Psoas muscle (tissue), 8 donors: Measurements from ENCODE around the gene EVC. TPM values are rescaled to one million over a fixed set of nuclear protein-coding genes. Genes with fewer than 3 reads are reported as not detected.

Source experiments
- ATAC-seq, 4 donors: fragments of 200-7000 bp; cut with Tn5 transposase; one replicate each; pipeline ENCODE4 v1.9.1; 2020; ENCODE audit warnings: moderate library complexity in 3 of 4, mild to moderate bottlenecking in 2 of 4
- DNase-seq, 2 donors: peaks; one replicate each; pipeline ENCODE4 v3.0.0-alpha.2; 2020
- H3K27ac ChIP-seq: fragments of 200-600 bp; one replicate; pipeline ENCODE4 v1.8.0; 2022
- H3K27me3 ChIP-seq, 3 donors: fragments of 200-600 bp in 1 of 3; one replicate each; pipeline versions ENCODE4 v1.6.1 to v1.8.0; 2013 to 2022; ENCODE audit warnings: low read length in 2 of 3, mild to moderate bottlenecking in 2 of 3, moderate library complexity in 1 of 3; ENCODE audit not compliant: insufficient read depth in 3 of 3
- H3K36me3 ChIP-seq, 2 donors: fragments of 200-600 bp in 1 of 2; one replicate each; pipeline versions ENCODE4 v1.6.1 to v1.8.0; 2013 to 2022; ENCODE audit warnings: low read depth in 1 of 2, mild to moderate bottlenecking in 1 of 2, moderate library complexity in 1 of 2; ENCODE audit not compliant: insufficient read depth in 1 of 2
- H3K4me1 ChIP-seq: fragments of 200-600 bp; one replicate; pipeline ENCODE4 v1.8.0; 2022
- H3K4me3 ChIP-seq: fragments of 200-600 bp; one replicate; pipeline ENCODE4 v1.8.0; 2022; ENCODE audit warnings: mild to moderate bottlenecking
- H3K9me3 ChIP-seq: fragments of 200-600 bp; one replicate; pipeline ENCODE4 v1.8.0; 2022
- CTCF ChIP-seq: fragments of 200-600 bp; IDR thresholded peaks from one replicate; pipeline ENCODE4 v1.8.0; 2022; ENCODE audit warnings: antibody characterized with exemption
- WGBS, 3 donors: extraction: QIAGEN DNeasy Blood & Tissue Kit; methylation state at CpG; one replicate each; pipeline versions ENCODE4 v1.1.6 to v1.1.7; 2013; 5-methylcytosine and 5-hydroxymethylcytosine counted together
- intact Hi-C, 2 donors: fragments of 100-400 bp; cut with DNase I; formaldehyde crosslinking; loops; one replicate each; pipeline versions ENCODE4 v1.11.0 to v1.14.2; 2022
- polyA plus RNA-seq, 3 donors: library from polyadenylated mRNA; stranded (reverse); fragments of 200-250 nt; gene quantifications; one replicate each; pipeline ENCODE4 v1.2.3, GENCODE V29; 2013
- total RNA-seq, 4 donors: library from RNA; stranded (reverse); fragmentation: NEBNext Ultra II Directional in 2 of 4; extraction: Animal tissue kit (Norgen Biotek cat#: 25700) in 2 of 4; gene quantifications; one replicate each; pipeline versions ENCODE4 v1.2.1 to v1.2.4, GENCODE V29; 2021 to 2023
- donor health status: healthy with polysubstance abuse.
- donor health status: DM: no; HTN: no; CAD: no; lungs with moderate emphysema.
- donor health status: Bipolar disorder and iron deficiency.
- donor health status: healthy.
- donor health status: DM: yes; HTN: yes; CAD: no.
- donor health status: DM: no; HTN: no; CAD: no.
- donor health status: DM: no; HTN: no; CAD: no.
- donor health status: DM: yes; HTN: yes; CAD: no.

EVC gene
- total and polyA plus RNA-seq, 7 donors = 0.56 to 3.8 (median 1.5) TPM

- H3K27me3 ChIP-seq = no peaks in the 10 kb centered on the region
- H3K36me3 ChIP-seq = peaks cover 0 to 10% of the 10 kb centered on the region in 2 donors
- ATAC-seq (no peak), DNase-seq (no peak)
- TF ChIP-seq CTCF = no peak
- no peak overlapping the region for H3K4me3 ChIP-seq
- WGBS, 3 donors = 92 to 94% (median 93%) methylated on average over 22 of the region's 22 CpGs
- no peak overlapping the region for H3K27ac ChIP-seq
- H3K4me1 ChIP-seq = no peaks in the 10 kb centered on the region
- intact Hi-C loops = no loop called here
- H3K9me3 ChIP-seq = no peaks in the 10 kb centered on the region
Observed at GRCh38 chr4:5759236-5760075, 48.5 kb downstream of the EVC start.

GRCh38 chr4:5760246-5760645 is 49.2 kb downstream of the EVC start:
- Histone ChIP-seq H3K4me3 (no peak overlapping the region), H3K27me3 (no peaks in the 10 kb centered on the region), H3K9me3 (no peaks in the 10 kb centered on the region), H3K36me3 (peaks cover 0 to 10% of the 10 kb centered on the region in 2 donors), H3K27ac (no peak overlapping the region), H3K4me1 (no peaks in the 10 kb centered on the region)
- TF ChIP-seq CTCF = no peak
- intact Hi-C loops = no loop called here
- ATAC-seq = no peak
- 95 to 97% (median 95%) methylated on average over 5 of the region's 5 CpGs for WGBS, 3 donors
- DNase-seq = no peak

GRCh38 chr4:5760936-5761480 is 50.0 kb downstream of the EVC start:
- WGBS, 3 donors = 86 to 90% (median 87%) methylated on average over 9 of the region's 9 CpGs
- TF ChIP-seq CTCF = no peak
- ATAC-seq = no peak

GRCh38 chr4:5770051-5770450 is 59.0 kb downstream of the EVC start:
- no peaks in the 10 kb centered on the region for H3K27me3 ChIP-seq
- DNase-seq (no peak), ATAC-seq (no peak)
- no peaks in the 10 kb centered on the region for H3K36me3 ChIP-seq
- intact Hi-C loops = no loop called here
- no peak overlapping the region for H3K27ac ChIP-seq
- H3K9me3 ChIP-seq = no peaks in the 10 kb centered on the region
- H3K4me1 ChIP-seq = no peaks in the 10 kb centered on the region
- 87 to 98% (median 94%) methylated on average over 4 of the region's 4 CpGs for WGBS, 3 donors
- H3K4me3 ChIP-seq = no peak overlapping the region
- no peak for TF ChIP-seq CTCF

More at GRCh38 chr4:5760936-5761480, 50.0 kb downstream of the EVC start:
- H3K27ac ChIP-seq = no peak overlapping the region
- H3K27me3 ChIP-seq = no peaks in the 10 kb centered on the region
- peaks cover 0 to 10% of the 10 kb centered on the region in 2 donors for H3K36me3 ChIP-seq
- no peak for DNase-seq
- H3K9me3 ChIP-seq = no peaks in the 10 kb centered on the region
- intact Hi-C loops = no loop called here
- no peak overlapping the region for H3K4me3 ChIP-seq
- H3K4me1 ChIP-seq = no peaks in the 10 kb centered on the region
